ES-I3 (cell line): ENCODE results near the gene EXOSC5.
A peak's percentile ranks its signal among the peaks of the same experiment; 100 is the strongest.

Experiments used
- H3K36me3 ChIP-seq: 2 replicates; pipeline ENCODE4 v1.6.1; 2013; ENCODE audit warnings: mild to moderate bottlenecking, low read length, control low read depth, moderate library complexity; ENCODE audit not compliant: insufficient read depth
- H3K4me1 ChIP-seq: 2 replicates; pipeline ENCODE4 v1.6.1; 2013; ENCODE audit warnings: mild to moderate bottlenecking, control low read depth, low read length; ENCODE audit not compliant: insufficient read depth
- H3K9ac ChIP-seq: 2 replicates; pipeline ENCODE4 v1.6.1; 2013; ENCODE audit warnings: low read depth, mild to moderate bottlenecking, low read length, moderate library complexity
- H3K9me3 ChIP-seq: 2 replicates; pipeline ENCODE4 v1.6.1; 2013; ENCODE audit warnings: mild to moderate bottlenecking, low read length, moderate library complexity; ENCODE audit not compliant: control insufficient read depth, insufficient read depth

The EXOSC5 gene

GRCh38 chr19:41431426-41432386 is 34.5 kb upstream of the EXOSC5 start:
- Histone ChIP-seq H3K9ac (no peak overlapping the region), H3K36me3 (peaks cover 6% of the 10 kb centered on the region; the same call in 1 of the 2 replicates), H3K4me1 (peaks cover 3% of the 10 kb centered on the region; the same call in 1 of the 2 replicates), H3K9me3 (no peaks in the 10 kb centered on the region)

- H3K4me1 ChIP-seq: peaks cover 3% of the 10 kb centered on the region; the same call in 1 of the 2 replicates
- peaks cover 6% of the 10 kb centered on the region; the same call in 1 of the 2 replicates for H3K36me3 ChIP-seq
- no peaks in the 10 kb centered on the region for H3K9me3 ChIP-seq
- H3K9ac ChIP-seq: no peak overlapping the region
Measured at GRCh38 chr19:41430922-41431321, 33.8 kb upstream of the EXOSC5 start.

- H3K36me3 ChIP-seq: peaks cover 6% of the 10 kb centered on the region; the same call in 1 of the 2 replicates
Measured at GRCh38 chr19:41428481-41428859, 31.3 kb upstream of the EXOSC5 start.

GRCh38 chr19:41427647-41428480 is 30.7 kb upstream of the EXOSC5 start:
- H3K9ac ChIP-seq: peak overlapping the region; percentile 64
- H3K9me3 ChIP-seq: no peaks in the 10 kb centered on the region
- H3K4me1 ChIP-seq: peaks cover 3% of the 10 kb centered on the region; the same call in 1 of the 2 replicates
- peaks cover 6% of the 10 kb centered on the region; the same call in 1 of the 2 replicates for H3K36me3 ChIP-seq

More at GRCh38 chr19:41428481-41428859, 31.3 kb upstream of the EXOSC5 start:
- Histone ChIP-seq H3K9ac (peak overlapping the region; percentile 64; the same call in 1 of the 2 replicates), H3K9me3 (no peaks in the 10 kb centered on the region), H3K4me1 (peaks cover 3% of the 10 kb centered on the region; the same call in 1 of the 2 replicates)

GRCh38 chr19:41426952-41427646 is 29.9 kb upstream of the EXOSC5 start, which contains the start of gene B3GNT8:
Gene B3GNT8 (minus strand): TSS chr19:41427374. CDS start chr19:41426778, 596 bp downstream.
- H3K9me3 ChIP-seq: no peaks in the 10 kb centered on the region
- H3K9ac ChIP-seq: peak within 1 kb of the TSS; percentile 64
- H3K4me1 ChIP-seq: peaks cover 3% of the 10 kb centered on the region; the same call in 1 of the 2 replicates
- H3K36me3 ChIP-seq: peaks cover 4% of the 10 kb centered on the region; the same call in 1 of the 2 replicates

- peaks cover 3% of the 10 kb centered on the region; the same call in 1 of the 2 replicates for H3K4me1 ChIP-seq
Measured at GRCh38 chr19:41426116-41426841, 29.1 kb upstream of the EXOSC5 start.

GRCh38 chr19:41425174-41426115 is 28.3 kb upstream of the EXOSC5 start:
- no peak overlapping the region for H3K9ac ChIP-seq
- H3K4me1 ChIP-seq: peaks cover 3% of the 10 kb centered on the region; the same call in 1 of the 2 replicates
- H3K9me3 ChIP-seq: no peaks in the 10 kb centered on the region
- H3K36me3 ChIP-seq: peaks cover under 1% of the 10 kb centered on the region

More at GRCh38 chr19:41426116-41426841, 29.1 kb upstream of the EXOSC5 start:
- no peak overlapping the region; the same call in 1 of the 2 replicates for H3K9ac ChIP-seq
- H3K36me3 ChIP-seq: peaks cover 1% of the 10 kb centered on the region; the same call in 1 of the 2 replicates
- H3K9me3 ChIP-seq: no peaks in the 10 kb centered on the region

- Histone ChIP-seq H3K9ac (no peak overlapping the region), H3K36me3 (peaks cover 4% of the 10 kb centered on the region), H3K4me1 (peaks cover 3% of the 10 kb centered on the region; the same call in 1 of the 2 replicates), H3K9me3 (no peaks in the 10 kb centered on the region)
Measured at GRCh38 chr19:41424335-41425173, 27.4 kb upstream of the EXOSC5 start.

- peaks cover 3% of the 10 kb centered on the region; the same call in 1 of the 2 replicates for H3K4me1 ChIP-seq
Measured at GRCh38 chr19:41422955-41423354, 25.8 kb upstream of the EXOSC5 start.

GRCh38 chr19:41422456-41422855 is 25.3 kb upstream of the EXOSC5 start:
- Histone ChIP-seq H3K36me3 (peaks cover 4% of the 10 kb centered on the region), H3K9ac (no peak overlapping the region), H3K4me1 (peaks cover 3% of the 10 kb centered on the region; the same call in 1 of the 2 replicates), H3K9me3 (no peaks in the 10 kb centered on the region)

More at GRCh38 chr19:41422955-41423354, 25.8 kb upstream of the EXOSC5 start:
- Histone ChIP-seq H3K36me3 (peaks cover 4% of the 10 kb centered on the region), H3K9me3 (no peaks in the 10 kb centered on the region), H3K9ac (no peak overlapping the region)

- H3K36me3 ChIP-seq: peaks cover 4% of the 10 kb centered on the region
- H3K9ac ChIP-seq: no peak overlapping the region
- no peaks in the 10 kb centered on the region for H3K9me3 ChIP-seq
- peaks cover 3% of the 10 kb centered on the region; the same call in 1 of the 2 replicates for H3K4me1 ChIP-seq
Measured at GRCh38 chr19:41421973-41422372, 24.8 kb upstream of the EXOSC5 start.
